Left renal pelvis (tissue), 4 donors: ENCODE measurements around the gene KRTAP19-1. TPM values are rescaled to one million over a fixed set of nuclear protein-coding genes. Genes with fewer than 3 reads are reported as not detected.

Source experiments
- DNase-seq, 4 donors: peaks; one replicate each; pipeline ENCODE4 v3.0.0-alpha.2; 2013; ENCODE audit warnings: low read depth in 4 of 4, low spot score in 3 of 4
- polyA plus RNA-seq, 4 donors: library from polyadenylated mRNA; unstranded; fragments of 120-200 nt; gene quantifications; one replicate each; pipeline ENCODE4 v1.2.1, GENCODE V29; 2013; ENCODE audit not compliant: insufficient read length in 4 of 4

KRTAP19-1 gene
- polyA plus RNA-seq, 4 donors, result not detected

DNA sequence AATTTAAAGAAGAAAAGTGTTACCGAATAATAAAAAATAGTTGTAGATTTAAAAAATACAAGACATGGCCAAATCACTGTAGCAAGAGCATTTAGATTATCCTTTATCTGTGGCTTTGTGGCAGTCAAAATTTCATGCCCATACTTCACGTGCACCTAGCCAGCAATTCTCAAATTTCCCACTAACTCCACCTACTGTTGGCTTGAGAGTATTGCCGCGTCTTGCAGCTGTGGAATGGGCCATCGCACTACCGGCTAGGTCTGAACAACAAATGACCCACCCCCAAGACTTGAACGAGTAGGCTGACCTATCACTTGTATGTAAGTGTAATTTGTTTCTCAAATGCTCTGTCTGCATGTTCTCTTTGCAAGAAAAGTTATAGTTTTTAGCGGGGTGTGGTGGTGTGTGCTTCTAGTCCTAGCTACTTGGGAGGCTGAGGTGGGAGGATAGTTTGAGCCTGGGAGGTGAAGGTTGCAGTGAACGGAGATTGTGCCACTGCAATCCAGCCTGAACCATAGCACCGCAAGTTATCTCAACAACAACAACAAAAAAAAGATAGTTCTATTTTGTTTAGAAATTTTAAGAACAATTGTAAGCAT lies 46.0 kb downstream of the KRTAP19-1 start:
- DNase-seq, result no peak

GRCh38 chr21:30430170-30430655 lies 50.0 kb downstream of the KRTAP19-1 start, which contains the start of gene KRTAP13-4:
KRTAP13-4 (plus strand) TSS chr21:30430220; CDS start chr21:30430276, 56 bp downstream.
- no peak for DNase-seq

Other genes starting within 250 kb of the KRTAP19-1 start
- gene KRTAP24-1, start 197.4 kb downstream of the KRTAP19-1 start, polyA plus RNA-seq, result not detected
- not detected for gene KRTAP25-1, start 190.9 kb downstream of the KRTAP19-1 start, polyA plus RNA-seq
- gene KRTAP26-1, start 160.1 kb downstream of the KRTAP19-1 start, polyA plus RNA-seq, result not detected
- gene KRTAP27-1, start 142.7 kb downstream of the KRTAP19-1 start, polyA plus RNA-seq, result not detected
- not detected for gene KRTAP23-1, start 131.8 kb downstream of the KRTAP19-1 start, polyA plus RNA-seq
- gene KRTAP13-2, start 108.1 kb downstream of the KRTAP19-1 start, polyA plus RNA-seq, result not detected
- not detected for gene KRTAP13-1, start 84.3 kb downstream of the KRTAP19-1 start, polyA plus RNA-seq
- not detected for gene KRTAP13-3, start 54.4 kb downstream of the KRTAP19-1 start, polyA plus RNA-seq
- not detected for gene KRTAP13-4, start 50.1 kb downstream of the KRTAP19-1 start, polyA plus RNA-seq
- gene KRTAP15-1, start 40.1 kb downstream of the KRTAP19-1 start, polyA plus RNA-seq, result not detected
- not detected for gene KRTAP19-2, start 7.1 kb upstream of the KRTAP19-1 start, polyA plus RNA-seq
- not detected for gene KRTAP19-3, start 11.6 kb upstream of the KRTAP19-1 start, polyA plus RNA-seq
- not detected for gene KRTAP19-4, start 16.8 kb upstream of the KRTAP19-1 start, polyA plus RNA-seq
- gene KRTAP19-5, start 21.8 kb upstream of the KRTAP19-1 start, polyA plus RNA-seq, result not detected
- gene KRTAP19-6, start 61.5 kb upstream of the KRTAP19-1 start, polyA plus RNA-seq, result not detected
- not detected for gene KRTAP19-7, start 80.9 kb upstream of the KRTAP19-1 start, polyA plus RNA-seq
- gene KRTAP22-2, start 110.0 kb upstream of the KRTAP19-1 start, polyA plus RNA-seq, result not detected
- gene KRTAP6-3, start 112.1 kb upstream of the KRTAP19-1 start, polyA plus RNA-seq, result not detected
- not detected for gene KRTAP6-2, start 118.5 kb upstream of the KRTAP19-1 start, polyA plus RNA-seq
- not detected for gene KRTAP22-1, start 120.7 kb upstream of the KRTAP19-1 start, polyA plus RNA-seq
- gene KRTAP6-1, start 133.6 kb upstream of the KRTAP19-1 start, polyA plus RNA-seq, result not detected
- gene KRTAP20-1, start 136.1 kb upstream of the KRTAP19-1 start, polyA plus RNA-seq, result not detected
- gene KRTAP20-4, start 140.3 kb upstream of the KRTAP19-1 start, polyA plus RNA-seq, result not detected
- gene KRTAP20-2, start 154.8 kb upstream of the KRTAP19-1 start, polyA plus RNA-seq, result not detected
- not detected for gene KRTAP20-3, start 162.5 kb upstream of the KRTAP19-1 start, polyA plus RNA-seq
- gene KRTAP21-3, start 238.4 kb upstream of the KRTAP19-1 start, polyA plus RNA-seq, result not detected